Omental fat pad (tissue), 4 donors: ENCODE data around the gene DTNBP1. TPM values are rescaled to one million over a fixed set of nuclear protein-coding genes. Genes with fewer than 3 reads are reported as not detected.

Source experiments
- ATAC-seq: fragments of 150-250 bp; one replicate; pipeline ENCODE4 v1.9.1; 2016; ENCODE audit warnings: mild to moderate bottlenecking, moderate library complexity; ENCODE audit not compliant: low FRiP score
- DNase-seq: peaks from one replicate; pipeline ENCODE4 v3.0.0-alpha.2; 2019; ENCODE audit warnings: low spot score
- total RNA-seq, 4 donors: library from RNA; depleted of rRNA; stranded (reverse); fragments of >200 nt; gene quantifications; one replicate each; pipeline ENCODE4 v1.1.0, GENCODE V29; 2016
- TF ChIP-seq, protein P1 (sequence below), 3 donors: fragments of 450-650 bp; IDR thresholded peaks; one replicate each; pipeline ENCODE4 v1.5.1; 2016 to 2017; ENCODE audit warnings: antibody characterized with exemption in 3 of 3, mild to moderate bottlenecking in 3 of 3, moderate library complexity in 2 of 3

The DTNBP1 gene
- total RNA-seq, 4 donors from 2014 or later, result 5.9 to 13.9 (median 10.4) TPM

DNA sequence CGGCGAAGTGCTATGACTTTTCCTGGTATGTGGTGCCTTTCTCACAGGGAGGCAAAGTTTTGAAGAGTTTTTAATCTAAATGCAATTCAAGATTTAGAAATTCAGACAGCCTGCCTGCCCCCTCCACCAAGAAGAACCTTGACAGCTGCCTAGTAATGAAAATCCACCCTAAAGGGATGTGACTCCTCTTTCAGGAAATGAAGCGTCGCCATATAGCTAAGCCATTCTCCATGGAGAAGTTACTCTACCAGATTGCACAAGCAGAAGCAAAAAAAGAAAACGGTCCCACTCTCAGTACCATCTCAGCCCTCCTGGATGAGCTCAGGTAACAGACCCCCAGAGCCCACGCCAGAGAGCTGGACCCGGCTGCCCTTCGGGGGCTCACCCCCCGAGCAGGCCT, 150.1 kb downstream of the DTNBP1 start:
- DNase-seq (no peak), ATAC-seq (no peak)
- TF ChIP-seq, protein P1, sequence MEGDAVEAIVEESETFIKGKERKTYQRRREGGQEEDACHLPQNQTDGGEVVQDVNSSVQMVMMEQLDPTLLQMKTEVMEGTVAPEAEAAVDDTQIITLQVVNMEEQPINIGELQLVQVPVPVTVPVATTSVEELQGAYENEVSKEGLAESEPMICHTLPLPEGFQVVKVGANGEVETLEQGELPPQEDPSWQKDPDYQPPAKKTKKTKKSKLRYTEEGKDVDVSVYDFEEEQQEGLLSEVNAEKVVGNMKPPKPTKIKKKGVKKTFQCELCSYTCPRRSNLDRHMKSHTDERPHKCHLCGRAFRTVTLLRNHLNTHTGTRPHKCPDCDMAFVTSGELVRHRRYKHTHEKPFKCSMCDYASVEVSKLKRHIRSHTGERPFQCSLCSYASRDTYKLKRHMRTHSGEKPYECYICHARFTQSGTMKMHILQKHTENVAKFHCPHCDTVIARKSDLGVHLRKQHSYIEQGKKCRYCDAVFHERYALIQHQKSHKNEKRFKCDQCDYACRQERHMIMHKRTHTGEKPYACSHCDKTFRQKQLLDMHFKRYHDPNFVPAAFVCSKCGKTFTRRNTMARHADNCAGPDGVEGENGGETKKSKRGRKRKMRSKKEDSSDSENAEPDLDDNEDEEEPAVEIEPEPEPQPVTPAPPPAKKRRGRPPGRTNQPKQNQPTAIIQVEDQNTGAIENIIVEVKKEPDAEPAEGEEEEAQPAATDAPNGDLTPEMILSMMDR (IDR thresholded peaks at IDR 0.05), result no peak

GRCh38 chr6:15512126-15512525, 150.7 kb downstream of the DTNBP1 start:
- TF ChIP-seq, protein P1 (IDR thresholded peaks at IDR 0.05), result no peak
- ATAC-seq (no peak), DNase-seq (no peak)

DNA sequence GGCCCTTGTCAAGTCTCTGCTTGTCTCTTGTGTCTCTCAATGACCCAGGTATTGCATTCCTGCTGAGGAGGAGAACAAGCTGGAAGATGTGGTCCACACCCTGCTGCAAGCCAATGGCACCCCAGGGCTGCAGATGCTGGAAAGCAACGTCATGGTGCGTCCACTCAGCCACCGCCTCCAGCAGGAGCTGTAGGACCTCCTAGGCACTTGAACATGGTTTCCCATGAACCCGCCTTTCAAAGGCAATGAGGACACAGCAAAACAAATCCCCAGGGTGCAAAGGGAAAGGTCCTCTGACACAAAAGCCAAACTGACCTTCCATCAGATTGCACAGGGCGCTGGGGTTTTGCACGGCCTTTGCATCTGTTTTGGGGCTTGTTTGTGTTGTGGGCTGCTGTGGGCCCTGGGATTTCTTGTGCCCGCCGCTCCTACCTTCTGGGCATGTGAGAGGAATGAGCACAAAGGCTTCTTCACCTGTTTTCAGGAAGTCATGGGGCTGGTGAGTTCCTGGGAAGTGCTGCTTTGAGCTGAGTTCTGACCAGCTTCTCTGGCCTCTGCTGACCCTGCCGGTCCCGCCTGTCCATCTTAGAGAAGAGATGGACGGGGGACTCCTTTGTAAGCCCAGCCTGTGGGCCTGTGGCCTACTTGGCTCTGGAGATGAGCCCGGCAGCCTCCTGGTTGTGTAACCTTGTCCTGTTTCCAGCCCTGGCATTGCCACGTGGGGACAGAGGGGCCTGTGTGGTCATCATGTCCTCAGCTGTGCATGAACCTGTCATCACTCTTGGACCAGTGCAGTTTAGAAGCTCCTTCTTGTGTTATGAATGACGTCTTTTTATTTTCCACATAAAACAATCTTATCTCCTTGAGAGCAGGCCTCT, 151.3 kb downstream of the DTNBP1 start:
- TF ChIP-seq, protein P1 (IDR thresholded peaks at IDR 0.05), result no peak
- DNase-seq (no peak), ATAC-seq (no peak)

- no peak for ATAC-seq
- DNase-seq, result no peak
- TF ChIP-seq, protein P1 (IDR thresholded peaks at IDR 0.05), result no peak
Observed at GRCh38 chr6:15510536-15511247, 152.1 kb downstream of the DTNBP1 start.

DNA sequence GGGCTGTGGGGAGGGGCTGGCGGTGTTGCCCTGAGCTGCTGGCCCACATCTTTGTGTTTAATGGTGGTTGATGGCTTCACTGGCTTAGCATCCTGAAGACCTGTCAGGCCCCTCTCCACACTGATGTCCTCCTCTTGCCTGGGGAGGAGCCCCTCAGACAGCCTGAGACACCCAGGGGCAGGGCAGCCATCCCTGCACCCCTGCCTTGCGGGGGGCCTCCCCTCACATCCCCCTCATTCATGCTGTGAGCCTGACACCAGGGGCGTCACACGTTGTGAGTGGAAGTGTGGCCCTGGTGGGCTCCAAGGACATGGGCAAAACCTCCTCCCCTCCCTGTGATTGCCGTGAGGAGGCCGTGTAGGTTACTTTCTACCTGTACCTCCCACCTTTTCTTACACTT, 152.7 kb downstream of the DTNBP1 start:
- TF ChIP-seq, protein P1 (IDR thresholded peaks at IDR 0.05), result no peak
- DNase-seq, result no peak
- ATAC-seq, result no peak

DNA sequence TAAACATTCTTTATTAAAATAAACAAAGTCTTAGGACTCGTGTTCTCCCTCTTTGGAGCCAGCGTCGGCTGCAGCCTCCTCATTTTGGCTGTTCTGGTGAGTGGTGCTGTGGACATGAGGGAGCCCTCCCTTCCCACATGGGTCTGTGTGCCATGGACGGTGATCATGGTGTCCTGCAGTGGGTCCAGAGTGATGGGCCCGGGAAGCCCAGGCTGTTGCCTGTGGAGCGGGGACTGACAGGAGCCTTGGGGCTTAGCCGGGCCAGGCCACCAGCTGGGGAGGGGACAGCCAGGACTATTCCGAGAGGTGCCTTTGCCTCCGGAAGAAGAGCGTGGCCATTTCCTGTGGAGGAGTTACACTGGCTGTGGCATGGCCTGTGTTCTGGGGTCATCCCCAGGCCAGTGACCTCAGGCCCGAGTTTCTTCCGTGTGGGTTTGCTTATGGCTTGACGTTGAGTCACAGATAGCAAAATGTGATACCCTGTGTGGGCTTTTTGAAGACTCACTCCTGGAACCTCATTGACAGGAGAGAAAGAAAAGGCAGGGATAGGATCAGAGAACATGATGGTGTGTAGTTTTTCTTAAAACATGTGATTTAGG, 153.4 kb downstream of the DTNBP1 start:
- TF ChIP-seq, protein P1 (IDR thresholded peaks at IDR 0.05), result no peak
- ATAC-seq (no peak), DNase-seq (no peak)
